Measurements from ENCODE around the gene NR1I2.

The NR1I2 gene

DNA sequence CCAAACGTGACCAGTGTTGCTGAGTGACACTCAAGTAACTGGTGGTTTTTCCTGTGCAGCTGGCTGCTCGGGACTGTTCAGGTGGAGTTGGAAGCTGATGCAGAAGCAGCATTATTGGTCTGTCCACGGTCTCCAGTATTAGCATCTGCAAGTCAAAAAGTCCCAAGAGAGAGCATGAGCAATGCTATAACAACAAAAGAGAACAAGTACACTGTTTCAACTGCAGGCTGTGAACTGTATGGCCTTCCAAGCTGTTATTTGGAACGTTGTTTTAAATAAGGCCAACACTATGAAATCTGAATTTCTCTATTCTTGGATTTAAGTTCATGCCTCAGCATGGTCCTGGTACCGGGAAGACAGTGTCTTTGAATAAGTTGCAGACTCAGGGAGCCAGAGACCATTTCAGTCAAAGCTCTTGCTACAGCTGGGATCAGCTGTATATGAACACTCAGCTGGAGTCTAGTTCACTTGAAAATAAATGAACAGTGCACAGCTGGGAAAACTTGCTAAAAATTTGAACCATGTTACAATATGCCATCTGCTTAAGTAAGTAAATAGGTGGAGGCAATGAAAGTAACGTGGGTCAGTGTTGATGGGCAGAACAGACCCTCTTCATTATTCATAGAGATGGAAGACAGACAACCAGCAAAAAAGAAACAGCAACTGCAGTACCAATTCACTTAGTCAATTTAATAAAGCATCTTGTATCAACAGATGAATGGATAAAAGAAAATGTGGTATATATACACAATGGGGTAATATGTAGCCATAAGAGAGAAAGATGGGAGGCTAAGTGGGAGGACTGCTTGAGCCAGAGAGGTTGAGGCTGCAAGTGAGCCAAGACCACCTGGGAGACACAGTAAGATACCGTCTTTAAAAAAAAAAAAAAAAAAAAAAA, 45.1 kb downstream of the NR1I2 start:
- DNase-seq = no peak

DNA sequence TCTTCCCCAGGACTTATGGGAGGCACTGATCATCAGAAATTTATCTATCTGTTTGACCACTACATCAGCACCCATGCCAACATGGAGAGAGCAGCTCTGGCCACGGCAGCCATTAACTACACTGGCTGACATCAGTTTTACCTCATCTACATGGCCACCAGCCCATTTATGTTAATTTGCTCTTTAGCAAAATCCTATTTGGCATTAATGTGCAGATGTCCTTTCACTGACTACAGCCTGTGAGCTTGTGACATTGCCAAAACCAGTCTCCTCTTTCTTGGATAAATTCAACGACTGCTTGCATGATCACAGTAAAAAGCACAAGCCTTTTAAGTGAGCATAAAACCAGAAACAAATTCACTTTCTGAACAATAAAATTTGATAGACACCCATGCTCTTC, 47.5 kb downstream of the NR1I2 start:
- no peak for DNase-seq

DNA sequence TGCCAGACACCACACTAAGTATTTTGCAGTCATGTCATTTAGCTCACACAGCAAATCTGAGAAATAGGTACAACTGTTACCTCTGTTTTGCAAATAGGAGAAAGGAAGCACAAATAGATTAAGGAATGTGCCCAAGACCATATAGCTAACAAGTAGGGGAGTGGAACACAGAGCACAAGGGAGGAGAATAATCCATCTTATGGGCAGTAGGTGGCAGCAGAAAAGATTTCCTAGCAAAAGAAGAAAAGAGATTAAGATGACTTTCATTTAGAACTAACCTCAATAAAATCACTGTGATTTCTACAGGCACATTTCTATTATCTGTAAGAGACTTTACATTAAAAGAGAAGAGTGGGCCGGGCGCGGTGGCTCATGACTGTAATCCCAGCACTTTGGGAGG, 49.1 kb downstream of the NR1I2 start:
- peak in 1 of 2 experiments; percentile 9 for DNase-seq

DNA sequence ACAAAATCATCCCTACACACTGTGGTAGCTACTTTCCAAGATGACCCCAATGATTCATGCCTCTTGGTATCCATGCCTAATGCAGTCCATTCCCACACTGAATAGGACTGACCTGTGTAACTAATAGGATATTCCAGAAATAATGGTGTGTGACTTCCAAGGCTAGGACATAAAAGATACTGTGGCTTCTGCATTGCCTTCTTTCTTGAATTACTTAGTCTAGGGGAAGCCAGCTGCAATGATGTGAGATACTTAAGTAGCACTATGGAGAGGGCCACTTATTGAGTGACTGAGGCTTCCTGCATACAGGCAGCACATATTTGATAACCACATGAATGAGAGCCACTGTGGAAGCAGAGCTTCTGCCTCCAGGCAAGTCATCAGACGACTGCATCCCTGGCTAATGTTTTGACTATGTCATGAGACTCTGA, 50.1 kb downstream of the NR1I2 start:
- DNase-seq = no peak

DNA sequence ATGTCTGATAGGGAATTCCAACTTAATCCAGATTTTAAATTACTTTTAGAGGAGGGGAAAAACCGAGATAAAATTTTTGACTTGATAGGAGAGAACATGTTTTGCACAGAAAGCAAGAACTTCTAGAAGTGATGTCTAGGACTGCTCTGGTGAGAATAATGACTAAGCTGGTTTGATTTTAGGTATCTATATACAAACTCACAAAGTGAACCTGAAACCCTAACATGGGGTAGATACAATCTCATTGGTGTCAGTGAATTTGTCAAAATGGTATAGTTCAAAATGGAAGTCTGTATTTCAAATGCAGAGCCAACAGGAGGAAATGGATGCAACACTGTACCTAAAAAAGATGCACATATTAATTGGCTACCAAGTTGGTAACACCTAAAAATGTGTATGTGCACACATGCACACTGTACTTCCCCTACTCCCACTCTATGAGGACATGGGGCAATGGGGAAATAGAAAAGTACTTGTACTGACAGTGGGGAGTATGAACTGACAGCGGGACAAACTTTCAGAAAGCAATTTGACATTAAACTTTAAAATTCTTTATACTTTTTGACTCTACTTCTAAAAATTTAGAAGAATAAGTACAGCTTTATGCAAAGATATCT, 53.0 kb downstream of the NR1I2 start:
- no peak for DNase-seq

DNA sequence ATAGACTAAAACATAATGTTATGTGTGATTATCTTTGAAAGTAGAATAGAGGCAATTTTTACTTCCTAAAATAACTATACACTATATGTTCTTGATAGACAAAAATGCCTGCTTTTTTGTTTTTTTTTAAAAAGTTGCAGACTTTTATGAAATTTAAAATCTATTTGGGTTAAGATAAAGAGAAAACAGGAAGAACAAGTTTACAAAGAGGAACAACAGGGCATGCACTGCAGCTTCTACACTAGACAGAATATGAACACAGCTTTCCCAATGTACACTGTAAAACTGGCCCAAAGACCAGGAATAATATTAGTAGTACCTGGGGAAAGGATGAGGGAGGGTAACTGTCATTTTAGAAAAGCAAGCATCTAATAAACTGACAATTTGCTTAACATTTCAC, 53.7 kb downstream of the NR1I2 start:
- no peak for DNase-seq

DNA sequence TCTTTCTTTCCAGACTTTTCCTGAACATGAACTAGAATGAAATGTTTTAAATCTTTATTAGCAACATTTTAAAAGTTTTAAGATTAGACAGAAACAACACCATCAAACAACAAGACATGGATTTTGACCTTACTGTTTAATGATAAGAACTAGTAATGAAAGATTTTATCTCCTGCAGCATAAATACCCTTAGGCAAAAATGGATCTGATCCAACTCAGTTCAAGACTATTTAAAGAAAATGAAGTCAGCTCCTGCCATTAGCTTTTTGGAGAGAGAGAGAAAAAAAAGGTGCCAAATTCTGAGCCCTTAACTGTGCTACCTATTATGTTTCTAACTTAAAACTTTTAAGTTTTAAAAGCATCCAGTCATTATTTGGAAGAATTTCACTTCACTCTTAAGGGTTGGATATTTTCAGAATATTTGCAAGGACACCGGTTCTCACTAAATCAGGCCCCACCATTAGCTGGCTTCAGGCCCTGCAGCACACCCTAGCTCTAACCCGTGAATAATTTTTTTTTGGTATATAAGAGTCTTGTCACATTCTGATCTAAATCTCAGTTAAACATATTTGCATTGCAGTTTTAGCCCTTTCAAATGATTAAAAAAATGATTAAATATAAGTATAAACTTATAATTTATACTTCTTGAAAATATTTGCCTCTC, 60.0 kb downstream of the NR1I2 start:
- no peak for DNase-seq

DNA sequence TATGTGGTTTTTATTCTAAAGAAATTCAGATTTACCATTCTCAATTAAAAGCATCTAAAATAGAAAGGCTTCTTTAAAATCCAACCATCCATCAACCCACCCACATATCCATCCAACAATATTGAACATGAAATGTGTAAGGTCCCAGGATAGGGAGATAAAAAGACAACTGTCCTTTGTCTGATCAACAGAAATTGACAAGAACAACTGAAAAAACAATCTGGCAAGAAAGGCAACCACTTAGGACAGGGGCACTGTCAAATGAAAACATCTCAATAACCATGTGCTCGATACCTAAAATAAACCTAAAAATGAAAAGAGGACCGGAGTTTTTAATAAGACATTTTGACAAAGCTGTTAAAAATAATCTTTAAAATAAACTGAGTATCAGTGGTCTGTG, 67.2 kb downstream of the NR1I2 start:
- no peak for DNase-seq

DNA sequence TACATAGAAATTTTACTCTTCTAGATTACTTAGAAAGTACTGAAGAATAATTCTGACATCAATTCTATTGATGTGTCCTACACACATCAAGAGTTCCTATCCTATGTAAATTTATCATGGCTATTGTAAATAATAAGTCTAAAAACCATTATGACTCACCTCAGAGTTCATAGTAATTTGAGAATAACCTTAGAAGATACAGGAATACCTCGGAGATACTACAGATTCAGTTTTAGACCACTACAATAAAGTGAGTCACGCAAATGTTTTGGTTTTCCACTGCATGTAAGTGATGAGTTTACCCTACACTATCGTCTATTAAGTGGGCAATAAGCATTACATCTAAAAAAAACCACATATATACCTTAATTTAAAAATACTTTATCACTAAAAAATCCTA, 74.8 kb downstream of the NR1I2 start:
- DNase-seq = no peak

DNA sequence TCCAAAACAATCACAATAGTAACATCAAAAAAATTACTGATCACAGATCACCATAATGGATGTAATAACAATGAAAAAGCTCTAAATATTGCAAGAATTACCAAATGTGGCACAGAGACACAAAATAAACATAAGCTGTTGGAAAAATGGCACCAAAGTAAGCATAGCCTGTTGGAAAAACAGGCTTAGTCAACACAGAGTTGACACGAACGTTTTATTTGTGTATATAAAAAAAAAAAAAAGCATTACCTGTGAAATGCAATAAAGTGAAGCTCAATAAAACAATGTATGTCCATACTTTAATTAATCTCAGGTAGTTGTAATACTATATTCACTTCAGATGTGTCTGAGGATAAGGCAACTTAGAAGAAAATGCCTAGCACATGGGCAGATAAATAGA, 77.1 kb downstream of the NR1I2 start:
- no peak for DNase-seq

DNA sequence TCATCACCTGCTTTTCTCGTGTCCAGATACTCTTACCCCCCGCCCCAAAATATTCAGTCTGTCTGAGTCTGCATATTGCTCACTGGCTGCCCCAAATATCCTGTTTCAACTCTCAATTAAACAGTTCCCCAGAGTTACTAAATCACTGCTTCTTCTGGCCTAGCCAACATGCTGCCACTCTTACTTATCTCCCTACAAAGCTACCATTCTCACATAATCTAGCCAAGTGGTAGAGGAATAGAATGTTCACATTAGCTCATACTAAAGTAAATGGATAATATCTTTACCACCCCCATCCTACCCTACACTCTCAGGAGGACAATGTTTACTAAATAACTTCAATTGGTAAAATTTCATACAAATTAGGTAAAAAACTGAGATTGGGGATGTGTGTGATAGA, 77.8 kb downstream of the NR1I2 start:
- no peak for DNase-seq

DNA sequence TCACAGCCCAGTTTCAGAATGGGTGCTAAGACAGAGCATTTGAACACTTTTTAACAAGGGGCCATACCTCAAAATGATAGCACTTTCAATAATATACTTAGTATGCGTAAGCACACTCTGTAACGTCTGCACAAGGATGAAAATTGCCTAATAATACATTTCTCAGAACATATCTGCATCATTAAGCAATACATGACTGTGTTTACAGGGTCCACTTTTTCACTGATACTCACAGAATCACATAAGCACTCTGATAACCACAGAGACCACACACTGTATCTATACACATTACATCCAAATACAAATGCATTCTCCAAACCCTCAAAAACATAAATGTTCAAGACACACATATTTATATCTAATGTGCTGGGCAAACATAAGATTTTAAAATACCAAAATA, 79.8 kb downstream of the NR1I2 start:
- no peak for DNase-seq

DNA sequence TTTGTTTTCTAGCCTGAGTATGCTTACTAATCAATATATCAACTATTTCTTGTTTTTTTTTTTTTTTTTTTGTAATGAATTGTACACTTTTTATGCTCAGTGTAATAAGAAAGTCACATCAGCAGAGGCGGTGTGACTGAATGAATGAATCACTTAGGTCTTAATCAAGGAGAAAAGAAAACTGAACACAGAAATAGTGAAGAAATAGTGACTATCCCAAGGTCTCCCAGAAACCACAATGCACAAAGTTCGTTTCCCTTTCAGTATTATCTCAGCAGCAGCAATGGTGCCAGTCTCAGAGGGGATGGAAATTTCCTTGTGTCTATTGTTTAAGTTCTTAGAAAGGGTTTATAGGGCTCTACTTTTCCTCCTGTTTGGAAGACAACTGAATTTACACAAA, 80.7 kb downstream of the NR1I2 start:
- DNase-seq = no peak

DNA sequence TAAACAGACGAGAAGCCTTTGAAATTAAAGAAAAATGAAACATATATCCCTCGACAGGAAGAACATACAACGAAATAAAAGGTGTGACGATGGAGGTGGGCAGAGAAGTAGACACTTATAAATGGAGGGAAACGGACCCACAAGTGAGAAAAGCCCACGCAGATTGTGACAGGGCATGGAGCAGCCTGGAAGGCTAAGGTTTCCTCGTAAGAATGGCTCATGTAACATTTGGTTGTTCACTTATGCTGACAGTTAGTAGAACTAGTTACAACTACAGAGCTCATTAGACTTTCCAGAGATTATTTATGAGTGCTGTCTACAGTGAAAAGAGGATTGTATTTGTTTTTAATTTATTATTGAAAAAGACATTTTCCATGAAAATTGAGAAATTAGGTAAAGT, 82.6 kb downstream of the NR1I2 start:
- no peak for DNase-seq
